GM19468 (cell line): Measurements from ENCODE around the gene CYFIP1.

ENCODE experiments used
- ATAC-seq: cut with Tn5 transposase; IDR thresholded peaks from one replicate; pipeline ENCODE4 v1.9.1; 2021; ENCODE audit warnings: mild to moderate bottlenecking, moderate library complexity, moderate number of reproducible peaks; ENCODE audit not compliant: unreplicated experiment; ENCODE audit errors: extremely low read depth

CYFIP1 gene

DNA sequence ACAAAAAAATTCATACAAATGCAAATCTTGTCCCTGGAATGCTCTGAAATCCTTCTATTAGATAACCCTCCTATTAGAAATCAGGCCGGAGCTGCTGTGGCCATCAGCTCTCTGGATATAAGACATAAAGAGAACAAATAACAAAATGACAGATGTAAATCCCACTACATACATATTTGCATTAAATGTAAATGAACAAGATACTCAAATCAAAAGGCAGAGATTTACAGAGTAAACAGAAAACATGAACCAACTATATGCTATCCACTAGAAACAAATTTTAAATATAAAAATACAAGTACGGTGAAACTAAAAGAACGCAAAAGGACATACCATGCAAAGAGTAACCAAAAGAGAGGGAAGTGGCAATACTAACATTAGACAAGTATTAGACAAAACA lies 10.7 kb downstream of the CYFIP1 start:
- no peak for ATAC-seq

GRCh38 chr15:22968366-22968765 lies 11.8 kb downstream of the CYFIP1 start:
- no peak for ATAC-seq

GRCh38 chr15:22967084-22967770 lies 12.9 kb downstream of the CYFIP1 start:
- no peak for ATAC-seq

DNA sequence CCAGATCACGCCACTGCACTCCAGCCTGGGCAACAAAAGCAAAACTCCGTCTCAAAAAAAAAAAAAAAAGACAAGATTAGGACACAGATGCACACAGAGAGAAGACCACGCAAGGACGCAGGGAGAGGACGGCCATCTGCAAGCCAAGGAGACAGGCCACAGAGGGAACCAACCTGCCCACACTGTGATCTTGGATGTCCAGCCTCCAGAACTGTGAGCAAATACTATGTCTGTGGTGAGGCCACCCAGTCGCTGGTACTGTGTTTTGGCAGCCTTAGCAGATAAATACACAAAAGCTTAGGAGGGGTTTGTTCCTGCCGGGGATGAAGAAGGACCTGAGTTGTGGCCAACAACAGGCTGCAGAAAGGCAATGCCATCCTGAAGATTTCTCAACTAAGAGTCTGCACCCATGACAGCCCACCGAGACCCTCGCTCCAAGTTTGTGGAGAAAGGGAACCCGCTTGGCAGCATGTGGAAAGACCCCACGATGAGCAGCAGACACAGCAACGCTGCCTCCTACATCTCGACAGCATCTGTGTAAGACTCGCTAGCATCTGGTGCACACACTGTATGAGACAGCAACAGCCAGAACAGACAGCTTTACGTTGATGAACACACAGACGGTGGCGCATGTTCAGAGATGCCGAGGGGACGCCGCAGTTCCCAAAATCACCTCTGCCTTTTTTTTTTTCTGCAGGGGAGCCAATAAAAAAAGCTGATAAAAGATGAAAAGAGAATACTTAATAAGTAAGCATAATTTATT lies 13.7 kb downstream of the CYFIP1 start:
- ATAC-seq = no peak

- no peak for ATAC-seq
Observed at GRCh38 chr15:22963641-22964040, 16.5 kb downstream of the CYFIP1 start.

- ATAC-seq = no peak
Observed at GRCh38 chr15:22962611-22963010, 17.6 kb downstream of the CYFIP1 start.

DNA sequence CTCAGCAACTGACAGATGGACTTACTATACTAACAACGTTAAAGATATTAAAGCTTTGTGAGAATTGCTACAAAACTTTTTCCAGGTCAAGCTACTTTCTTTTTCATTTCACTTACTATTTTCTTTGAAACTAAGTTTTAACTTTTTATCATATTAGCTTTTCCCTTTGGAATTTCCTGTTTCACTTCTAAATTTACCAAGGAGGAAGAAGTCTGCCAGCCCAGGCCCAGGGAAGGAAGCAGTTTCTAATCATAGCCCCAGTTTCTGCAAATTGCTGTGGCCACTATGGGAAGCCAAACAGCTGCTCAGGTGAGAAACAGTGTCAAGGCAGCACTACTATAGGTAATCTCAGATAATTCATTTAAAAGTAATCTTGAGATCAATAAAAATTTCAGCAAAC lies 18.4 kb downstream of the CYFIP1 start:
- ATAC-seq = no peak

DNA sequence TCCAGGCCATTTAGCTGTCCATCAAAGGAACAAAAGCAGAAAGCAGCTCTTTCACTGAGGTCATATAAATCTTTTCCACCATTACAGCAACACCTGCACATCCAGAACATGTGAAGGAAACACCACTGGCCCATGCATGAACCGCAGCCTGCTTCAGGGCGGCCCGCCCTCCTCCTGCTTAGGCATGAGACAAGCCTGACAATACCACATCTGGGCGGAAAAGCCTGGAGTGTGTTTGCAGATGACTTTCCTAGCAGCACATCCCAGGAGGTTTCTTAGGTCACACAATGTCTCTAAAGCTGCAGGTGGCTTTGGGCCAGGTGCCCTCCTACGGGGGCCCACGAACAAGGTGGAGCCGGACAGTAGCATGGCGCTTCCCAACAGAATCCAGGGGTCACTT lies 19.6 kb downstream of the CYFIP1 start:
- ATAC-seq = no peak

- ATAC-seq = no peak
Observed at GRCh38 chr15:22960126-22960525, 20.0 kb downstream of the CYFIP1 start.

- ATAC-seq = no peak
Observed at GRCh38 chr15:22959321-22960101, 20.7 kb downstream of the CYFIP1 start.

GRCh38 chr15:22958487-22959280 lies 21.5 kb downstream of the CYFIP1 start:
- no peak for ATAC-seq

DNA sequence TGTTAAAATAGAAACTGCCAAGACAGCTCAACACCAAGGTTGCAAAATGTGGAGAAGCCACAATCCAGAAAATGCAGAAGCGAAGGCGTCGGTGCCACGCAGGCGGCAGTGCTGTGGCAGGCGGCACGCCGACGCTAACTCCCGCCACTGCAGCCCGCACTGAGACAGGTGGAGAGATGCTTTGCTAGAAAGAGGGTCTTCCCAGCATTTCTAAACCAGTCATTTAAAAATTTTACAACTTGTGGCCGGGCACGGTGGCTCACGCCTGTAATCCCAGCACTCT lies 23.2 kb downstream of the CYFIP1 start:
- ATAC-seq = no peak

- ATAC-seq = no peak
Observed at GRCh38 chr15:22956257-22956977, 23.8 kb downstream of the CYFIP1 start.

DNA sequence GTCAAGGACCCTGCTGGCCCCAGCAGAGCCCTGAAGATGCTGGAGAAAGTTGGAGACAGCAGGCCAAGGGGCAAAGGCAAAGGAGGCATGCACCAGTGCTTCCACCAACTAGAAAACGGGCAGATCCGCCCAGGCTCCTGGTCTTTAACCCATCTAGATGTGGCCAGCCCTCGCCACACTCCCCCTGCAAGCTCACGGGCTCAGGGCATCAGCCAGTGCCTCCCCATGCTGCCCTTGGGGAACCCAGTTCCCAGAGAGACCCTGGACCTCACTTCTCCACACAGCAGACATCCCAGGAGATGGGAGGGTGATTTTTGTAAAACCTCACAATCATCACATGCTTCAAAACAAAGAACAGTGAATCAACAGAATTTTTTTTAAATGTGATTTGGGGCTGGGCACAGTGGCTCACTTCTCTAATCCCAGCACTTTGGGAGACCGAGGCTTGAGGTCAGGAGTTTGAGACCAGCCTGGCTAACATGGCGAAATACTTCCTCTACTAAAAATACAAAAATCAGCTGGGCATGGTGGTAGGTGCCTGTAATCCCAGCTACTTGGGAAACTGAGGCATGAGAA lies 24.5 kb downstream of the CYFIP1 start:
- ATAC-seq = no peak

DNA sequence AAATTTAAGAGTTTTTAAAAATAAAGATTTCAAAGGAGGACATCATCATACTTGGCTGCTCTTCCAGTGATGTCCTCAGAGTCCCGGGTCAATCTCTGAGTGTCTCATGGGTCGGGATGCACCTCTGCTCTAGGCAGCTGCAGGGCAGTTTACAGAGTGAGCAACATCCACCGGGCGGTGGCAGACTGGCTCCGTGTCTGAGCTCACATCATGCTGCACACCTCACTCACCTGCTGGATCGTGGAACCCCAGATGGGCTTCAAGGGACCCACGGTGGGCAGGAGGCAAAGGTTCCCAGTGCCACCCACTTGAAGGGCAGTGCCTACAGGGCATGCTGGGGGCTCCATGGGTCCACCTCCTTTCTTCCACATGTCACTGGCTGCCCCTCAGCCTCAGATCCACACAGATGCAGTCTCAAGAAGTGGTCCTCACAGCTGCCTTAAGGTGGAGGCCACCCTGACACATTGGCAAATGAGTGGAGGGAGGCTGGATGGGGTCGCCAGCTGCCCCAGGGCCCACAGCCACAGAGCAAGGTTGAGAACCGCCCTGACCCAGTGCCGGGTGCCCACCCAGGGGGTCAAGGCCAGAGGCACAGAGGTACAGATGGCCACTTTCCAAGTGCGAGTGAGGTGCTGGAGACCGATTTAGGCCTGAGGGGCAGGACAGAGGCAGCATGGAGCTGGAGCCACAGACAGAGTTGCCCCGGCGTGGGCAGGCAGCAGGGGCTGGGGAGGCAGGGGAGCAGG lies 25.2 kb downstream of the CYFIP1 start:
- no peak for ATAC-seq

DNA sequence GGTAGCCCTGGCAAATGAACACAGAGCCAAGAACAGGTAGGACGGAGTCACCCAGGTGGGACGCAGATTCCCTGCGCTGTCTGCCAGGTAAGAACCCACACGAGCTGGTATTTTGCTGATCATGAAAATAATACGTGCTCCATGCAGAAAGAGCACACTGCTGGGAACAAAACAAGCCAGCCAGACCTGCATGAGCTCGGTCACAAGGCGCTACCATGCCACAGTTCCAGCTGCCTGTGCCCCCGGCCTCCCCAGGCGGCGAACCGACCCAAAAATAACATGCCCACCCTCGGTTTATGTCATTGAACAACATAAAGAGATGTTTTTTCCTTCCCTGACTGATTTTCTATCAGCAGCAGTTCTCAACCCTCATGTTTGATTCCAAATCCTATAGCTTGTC lies 25.8 kb downstream of the CYFIP1 start:
- ATAC-seq = no peak

DNA sequence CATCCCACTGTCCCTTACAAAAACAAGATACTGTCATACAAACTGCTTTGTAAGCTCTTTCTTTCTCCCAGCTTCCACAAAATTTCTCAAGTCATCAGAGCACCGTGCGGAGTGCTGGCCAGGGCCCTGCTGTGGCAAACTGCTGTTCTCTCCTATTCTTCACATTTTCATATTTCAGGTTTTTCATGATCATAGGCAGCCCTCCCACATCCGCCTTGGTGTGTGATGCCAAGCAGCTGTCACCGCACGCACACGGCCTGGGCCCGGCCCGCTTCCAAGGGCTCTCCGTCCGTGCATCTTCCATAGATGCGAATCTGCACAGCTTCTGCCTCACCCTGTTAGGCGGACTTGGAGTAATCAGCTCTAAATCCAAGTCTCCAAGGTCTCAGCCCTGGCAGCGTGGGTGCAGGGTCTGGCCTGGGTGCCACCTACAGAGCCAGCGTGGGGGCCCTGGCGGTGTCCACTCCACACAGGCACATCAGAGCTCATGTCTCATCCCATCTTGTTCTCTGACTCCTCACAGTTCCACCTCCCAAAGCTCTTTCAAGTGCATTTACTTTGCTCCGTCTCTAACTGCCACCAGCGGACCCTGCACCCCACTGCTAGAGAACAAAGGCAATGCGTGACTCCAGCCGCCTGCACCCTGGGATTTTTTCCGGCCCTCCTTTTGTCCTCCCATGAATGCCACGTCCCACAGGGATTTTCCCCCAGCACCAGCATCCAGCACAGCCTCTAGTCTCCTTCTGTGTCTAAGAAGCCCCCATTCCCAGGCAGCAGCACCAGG lies 27.2 kb downstream of the CYFIP1 start:
- ATAC-seq = no peak
